NCI-H2081 (cell line): ENCODE data around the gene DCHS2.
"Not testable (repeated sequence)": the region's sequence is repeated elsewhere in the genome, so short reads cannot be mapped to it uniquely, and the experiment has no call there.

ENCODE experiments used
- DNase-seq, 2 experiments: peaks; one replicate each; lab custom pipeline; 2025; lab: John Stamatoyannopoulos, UW

Gene DCHS2

DNA sequence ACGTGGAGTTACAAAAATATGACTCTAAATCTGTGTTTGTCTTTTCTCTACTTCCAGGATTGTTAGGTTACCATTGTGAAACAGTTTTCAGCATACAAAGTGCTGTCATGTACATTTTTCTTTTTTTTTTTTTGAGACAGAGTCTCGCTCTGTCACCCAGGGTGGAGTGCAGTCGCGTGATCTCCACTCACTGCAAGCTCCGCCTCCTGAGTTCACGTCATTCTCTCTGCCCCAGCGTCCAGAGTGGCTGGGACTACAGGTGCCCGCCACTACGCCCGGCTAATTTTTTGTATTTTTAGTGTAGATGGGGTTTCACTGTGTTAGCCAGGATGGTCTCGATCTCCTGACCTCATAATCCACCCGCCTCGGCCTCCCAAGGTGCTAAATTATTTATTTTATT is 274.2 kb downstream of the DCHS2 start:
- DNase-seq = not testable (repeated sequence)

DNA sequence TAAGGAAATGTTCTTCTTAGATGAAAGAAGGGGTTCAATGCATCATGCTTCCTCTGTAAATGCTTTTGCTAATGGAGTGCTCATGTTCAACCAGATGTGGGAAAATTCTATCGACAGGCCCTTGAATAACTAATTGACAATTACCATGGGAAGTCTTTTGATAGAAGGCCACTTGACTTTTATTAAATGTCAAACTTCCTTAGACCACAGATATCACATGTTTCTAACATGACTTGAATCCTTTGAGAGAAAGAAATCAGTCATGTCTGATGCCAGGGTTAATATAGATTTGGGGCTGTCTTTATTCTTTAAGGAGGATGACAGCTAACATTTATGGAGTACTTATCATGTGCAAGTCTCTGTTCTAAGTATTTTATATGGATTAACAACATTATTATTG is 280.1 kb downstream of the DCHS2 start:
- no peak for DNase-seq

DNA sequence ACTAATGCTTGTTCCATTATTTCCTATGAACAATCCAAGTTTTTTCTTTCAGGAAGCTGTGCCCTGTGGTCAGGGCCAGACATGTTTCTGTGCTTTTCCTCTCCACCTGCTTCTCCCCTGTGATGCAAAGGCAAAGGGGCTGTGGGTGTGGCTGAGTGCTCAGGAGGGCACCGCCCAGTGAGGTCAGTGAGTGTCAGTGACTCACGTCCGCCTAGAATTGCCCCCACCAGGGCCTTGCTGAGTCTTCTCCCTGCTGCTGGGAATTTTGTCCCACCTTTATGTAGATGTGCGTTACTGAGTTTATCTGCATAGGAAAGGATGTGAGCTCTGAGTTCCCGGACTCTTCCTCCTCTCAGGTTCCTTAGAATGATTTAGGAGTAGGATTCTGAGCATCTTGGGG is 283.2 kb downstream of the DCHS2 start:
- no peak for DNase-seq

DNA sequence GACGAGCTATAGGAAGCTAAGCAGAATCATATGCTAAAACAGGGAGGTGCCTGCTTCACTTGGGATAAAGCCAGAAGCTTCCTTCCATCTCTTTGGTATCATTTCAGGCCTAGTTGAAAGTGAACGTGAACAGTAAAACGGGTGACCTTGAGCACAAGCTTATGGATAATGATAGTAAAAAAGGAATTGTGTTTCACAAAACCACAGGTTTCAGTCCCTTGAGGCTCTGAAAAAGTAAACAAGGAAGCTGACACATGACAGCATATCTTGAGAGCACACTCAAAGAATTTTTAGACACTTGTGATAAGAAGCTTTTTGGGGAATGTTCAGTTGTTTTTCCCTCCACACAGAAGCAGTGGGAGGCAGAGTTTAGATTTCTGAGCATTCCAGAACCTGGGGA is 286.1 kb downstream of the DCHS2 start:
- DNase-seq = no peak

DNA sequence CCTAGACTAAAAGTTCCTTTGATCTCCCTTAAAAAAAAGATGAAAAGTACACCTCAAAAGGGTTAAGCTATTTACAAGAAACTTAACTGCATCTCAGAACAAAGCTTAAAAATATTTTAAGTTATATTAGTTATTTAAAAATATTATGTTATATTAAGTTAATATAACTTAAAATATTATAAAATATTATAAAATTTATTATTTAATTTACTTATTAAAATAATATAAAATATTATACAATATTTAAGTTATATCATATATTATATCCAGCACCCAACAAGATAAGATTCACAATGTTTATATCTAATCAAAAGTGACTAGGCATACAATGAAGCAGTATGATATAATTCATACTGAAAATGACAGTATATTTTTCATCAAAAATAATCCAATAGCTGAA is 296.9 kb downstream of the DCHS2 start:
- no peak for DNase-seq

DNA sequence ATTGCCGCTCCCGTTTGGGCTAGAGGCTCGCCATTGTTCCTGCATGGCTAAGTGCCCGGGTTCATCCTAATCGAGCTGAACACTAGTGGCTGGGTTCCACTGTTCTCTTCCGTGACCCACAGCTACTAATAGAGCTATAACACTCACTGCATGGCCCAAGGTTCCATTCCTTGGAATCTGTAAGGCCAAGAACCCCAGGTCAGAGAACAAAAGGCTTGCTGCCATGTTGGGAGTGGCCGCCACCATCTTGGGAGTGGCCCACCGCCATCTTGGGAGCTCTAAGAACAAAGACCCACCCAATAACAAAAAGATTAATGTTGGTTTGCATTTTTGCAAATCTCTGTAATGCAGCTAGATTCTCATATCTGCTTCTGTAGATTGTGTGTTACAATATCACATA is 299.0 kb downstream of the DCHS2 start:
- DNase-seq = no peak

DNA sequence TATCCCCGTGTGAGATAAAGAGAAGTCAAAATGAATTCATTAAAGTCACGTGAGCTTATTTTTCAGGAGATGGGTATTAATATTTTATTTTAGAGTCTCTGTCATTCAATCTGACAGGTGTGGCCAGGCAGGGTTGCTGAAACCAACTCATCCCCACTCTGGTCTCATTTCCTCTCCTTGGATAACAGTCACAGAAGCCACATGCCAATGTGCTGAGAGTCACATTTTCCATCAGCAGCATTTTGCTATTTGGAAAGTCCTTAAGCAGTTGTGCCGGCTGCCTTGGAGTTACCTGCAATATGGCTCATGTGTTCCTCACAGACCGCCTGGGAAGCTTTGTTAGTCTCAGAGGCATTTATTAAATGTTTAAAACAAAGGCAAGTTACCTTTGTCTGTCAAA is 302.3 kb downstream of the DCHS2 start:
- DNase-seq = no peak

DNA sequence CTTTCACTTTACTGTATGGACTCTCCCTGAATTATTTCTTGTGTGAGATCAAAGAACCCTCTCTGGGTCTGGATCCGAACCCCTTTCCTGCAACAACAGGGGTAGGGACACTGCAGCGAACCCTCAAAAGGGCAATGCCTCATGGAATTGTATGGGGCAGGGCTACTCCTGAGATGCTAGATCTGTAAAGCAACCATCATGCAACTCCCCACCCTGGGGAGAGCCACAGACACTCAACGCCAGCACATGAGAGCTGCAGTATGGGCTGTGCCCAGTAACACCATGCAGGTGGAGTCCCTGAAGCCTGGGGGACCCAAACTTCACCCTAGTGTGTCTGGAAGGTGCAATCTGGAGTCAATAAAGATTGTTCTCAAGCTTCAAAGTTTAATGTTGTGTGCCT is 304.7 kb downstream of the DCHS2 start:
- DNase-seq = no peak

DNA sequence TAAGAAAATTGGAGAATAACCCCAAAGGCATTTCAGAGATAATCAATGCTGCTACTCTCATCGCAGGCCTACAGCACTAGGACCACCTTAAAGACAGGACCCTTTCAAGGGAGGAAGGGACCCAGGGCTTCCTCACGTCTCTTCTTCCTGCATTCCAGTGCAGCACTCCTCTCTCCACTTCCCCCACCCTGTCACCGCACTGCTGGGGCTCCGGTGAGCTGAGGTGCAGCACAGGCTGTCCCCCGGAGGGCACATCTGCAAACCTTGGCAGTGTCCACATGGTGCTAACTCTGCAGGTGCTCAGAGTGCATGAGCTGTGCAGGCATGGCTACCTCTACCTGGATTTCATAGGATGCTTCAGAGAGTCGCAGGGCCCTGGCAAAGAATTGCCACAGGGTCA is 305.6 kb downstream of the DCHS2 start:
- no peak for DNase-seq

DNA sequence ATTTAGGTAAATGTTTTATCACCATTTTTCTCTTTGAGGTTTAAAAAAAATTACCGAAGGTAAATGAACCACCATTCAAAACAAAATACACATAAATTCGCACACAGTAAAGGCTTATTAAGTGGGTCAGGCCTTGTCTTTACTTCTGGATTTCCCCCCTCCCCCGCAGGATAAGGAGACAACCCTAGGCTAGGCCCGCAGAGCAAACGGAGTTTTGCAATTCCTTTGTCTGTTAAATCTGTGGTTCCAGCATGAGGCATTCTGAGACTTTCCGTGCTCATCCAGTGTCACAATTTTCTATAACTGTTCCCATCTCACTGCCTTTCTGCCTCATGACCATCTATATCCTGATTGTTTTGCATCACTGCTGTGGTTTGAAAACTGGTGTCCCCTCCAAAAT is 307.4 kb downstream of the DCHS2 start:
- DNase-seq = no peak

DNA sequence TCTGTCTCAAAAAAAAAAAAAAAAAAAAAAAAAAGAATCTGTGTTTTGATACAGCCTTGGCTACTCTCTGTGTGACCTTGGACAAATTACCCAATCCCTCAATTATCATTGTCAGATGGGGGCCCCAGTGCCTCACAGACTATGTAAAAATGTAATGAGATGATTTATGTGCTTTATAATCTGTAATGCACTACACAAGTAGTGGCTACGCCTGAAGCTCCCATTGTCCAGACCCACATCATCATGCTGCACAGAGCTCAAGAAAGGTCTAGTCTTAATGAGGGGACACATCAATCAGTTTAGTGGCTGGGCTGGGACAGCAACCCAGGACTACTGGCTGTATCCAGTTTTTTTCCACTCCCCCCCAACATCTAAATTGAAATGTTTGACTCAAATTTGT is 308.3 kb downstream of the DCHS2 start:
- no peak for DNase-seq
